Measurements from ENCODE around the gene BAHD1.

The BAHD1 gene

DNA sequence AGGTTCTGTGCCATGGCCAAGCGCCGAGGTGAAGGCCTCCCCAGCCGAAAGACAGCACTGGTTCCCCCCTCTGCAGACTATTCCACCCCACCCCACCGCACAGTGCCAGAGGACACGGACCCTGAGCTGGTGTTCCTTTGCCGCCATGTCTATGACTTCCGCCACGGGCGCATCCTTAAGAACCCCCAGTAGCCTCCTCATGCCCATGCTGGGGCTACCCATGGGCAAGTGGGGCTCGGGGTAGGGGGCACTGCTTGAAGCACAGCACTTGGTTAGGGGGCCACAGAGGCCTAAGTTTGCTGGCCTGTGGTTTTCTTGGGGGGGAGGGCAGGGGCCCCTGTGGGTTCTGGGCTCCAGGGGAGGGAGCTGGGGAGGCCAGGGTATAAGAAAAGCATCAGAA is 25.2 kb downstream of the BAHD1 start:
- DNase-seq (ENCODE audit: low read depth in 2 of 3, low spot score in 2 of 3): no peak

DNA sequence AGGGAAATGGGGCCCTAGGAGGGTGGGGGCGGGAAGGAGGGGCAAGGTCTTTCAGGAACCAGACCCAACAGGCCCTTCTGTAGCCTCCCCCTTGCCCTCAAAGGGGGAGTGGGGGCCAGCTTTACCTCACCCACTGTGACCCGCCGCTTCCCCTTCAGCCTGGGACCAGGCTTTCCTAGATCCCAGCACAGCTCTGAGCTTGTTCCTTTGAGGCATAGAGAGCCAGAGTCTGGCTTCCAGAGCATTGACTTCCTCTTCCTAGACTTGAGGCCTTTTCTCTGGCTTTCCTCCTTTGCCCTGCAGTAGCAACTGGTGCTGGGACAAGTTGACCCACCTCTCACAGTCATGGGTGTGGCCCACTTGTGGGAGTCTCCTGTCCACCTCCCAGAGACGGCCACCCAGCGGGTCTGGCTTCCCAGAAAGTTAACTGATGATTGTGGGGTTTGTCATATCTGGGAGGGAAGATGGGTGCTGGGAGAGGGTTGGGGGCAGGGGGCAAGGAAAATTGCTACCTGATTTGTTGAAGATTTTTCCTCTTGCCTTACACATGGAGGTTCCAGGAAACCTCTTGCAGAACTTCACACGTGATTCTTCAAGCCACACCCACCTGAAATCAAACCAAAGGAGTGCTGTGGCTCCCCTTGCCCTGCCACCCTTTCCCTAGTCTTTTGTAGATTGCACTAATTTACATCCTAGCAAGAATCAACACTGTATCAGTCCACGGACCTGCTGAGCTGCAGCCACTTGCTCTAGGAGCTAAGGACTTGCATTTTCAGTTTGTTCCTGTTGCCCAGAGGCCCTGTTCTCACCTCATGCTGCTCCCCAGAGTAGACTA is 25.9 kb downstream of the BAHD1 start:
- no peak for DNase-seq (ENCODE audit: low read depth in 2 of 3, low spot score in 2 of 3)

DNA sequence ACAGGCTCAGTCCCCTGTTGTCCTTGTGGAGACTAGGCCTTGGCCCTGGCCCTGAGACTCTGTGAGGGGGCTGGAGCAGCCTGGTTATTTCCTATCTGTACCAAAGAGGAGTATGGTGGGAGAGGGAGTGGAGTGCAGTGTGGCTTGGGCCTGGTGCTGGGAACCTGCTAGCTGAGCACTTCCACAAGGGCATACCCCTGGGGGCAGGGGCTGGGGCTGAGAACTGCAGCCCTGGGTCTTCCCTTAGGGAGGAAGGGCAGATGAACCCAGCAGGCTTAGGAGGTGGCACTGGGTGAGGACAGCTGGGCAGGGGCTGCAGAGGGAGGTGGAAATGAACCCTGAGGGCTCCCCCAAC is 26.5 kb downstream of the BAHD1 start:
- no peak for DNase-seq (ENCODE audit: low read depth in 2 of 3, low spot score in 2 of 3)

DNA sequence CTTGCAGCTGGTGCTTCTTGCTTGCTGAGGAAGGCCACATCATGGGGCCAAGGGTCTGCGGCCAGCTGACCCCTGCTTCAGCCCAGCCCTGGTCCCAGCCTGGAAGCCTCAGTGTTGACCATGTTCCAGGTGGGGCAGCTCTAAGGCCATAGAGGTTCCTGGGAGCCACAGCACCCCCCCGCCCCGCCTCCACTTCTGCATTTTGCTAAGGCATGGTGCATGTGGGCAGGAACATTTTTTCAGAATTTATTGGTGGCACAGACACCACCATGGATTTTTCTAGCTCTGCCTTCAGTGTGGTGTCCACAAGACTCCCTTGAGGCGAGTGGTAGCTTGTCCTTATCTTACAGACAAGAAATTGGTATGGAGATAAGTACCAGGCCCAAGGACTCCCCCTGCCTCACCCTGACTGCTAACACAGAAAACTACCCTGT is 28.2 kb downstream of the BAHD1 start:
- DNase-seq (ENCODE audit: low read depth in 2 of 3, low spot score in 2 of 3): no peak

DNA sequence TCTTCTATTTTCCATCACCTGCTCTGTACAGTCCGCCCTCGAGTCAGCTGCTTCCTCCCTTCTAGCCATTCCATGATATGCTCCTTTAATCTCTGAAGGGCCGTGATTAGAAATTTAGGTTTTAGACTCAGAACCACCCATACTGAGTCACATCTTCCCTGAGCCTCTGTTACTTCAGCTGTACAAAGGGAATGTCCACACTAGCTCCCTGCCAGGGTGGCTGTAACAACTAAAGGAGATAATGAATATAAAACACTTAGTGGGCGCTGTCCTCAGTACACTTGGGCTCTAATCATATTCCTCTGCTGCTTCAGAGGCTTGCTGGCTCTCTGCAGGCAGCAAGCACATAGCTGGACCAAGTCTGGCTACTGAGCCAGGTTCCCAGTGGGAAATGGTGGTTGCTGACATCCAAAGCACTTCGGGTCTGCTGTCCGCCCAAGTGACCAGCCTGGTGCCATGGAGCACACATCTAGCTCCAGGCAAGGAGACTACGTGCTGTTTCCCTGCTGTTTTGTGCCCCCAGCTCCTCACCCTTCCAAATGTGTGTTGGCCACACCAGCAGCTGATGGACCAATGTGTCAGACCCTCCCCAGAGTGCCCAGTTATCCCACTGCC is 29.1 kb downstream of the BAHD1 start:
- DNase-seq (ENCODE audit: low read depth in 2 of 3, low spot score in 2 of 3): no peak

DNA sequence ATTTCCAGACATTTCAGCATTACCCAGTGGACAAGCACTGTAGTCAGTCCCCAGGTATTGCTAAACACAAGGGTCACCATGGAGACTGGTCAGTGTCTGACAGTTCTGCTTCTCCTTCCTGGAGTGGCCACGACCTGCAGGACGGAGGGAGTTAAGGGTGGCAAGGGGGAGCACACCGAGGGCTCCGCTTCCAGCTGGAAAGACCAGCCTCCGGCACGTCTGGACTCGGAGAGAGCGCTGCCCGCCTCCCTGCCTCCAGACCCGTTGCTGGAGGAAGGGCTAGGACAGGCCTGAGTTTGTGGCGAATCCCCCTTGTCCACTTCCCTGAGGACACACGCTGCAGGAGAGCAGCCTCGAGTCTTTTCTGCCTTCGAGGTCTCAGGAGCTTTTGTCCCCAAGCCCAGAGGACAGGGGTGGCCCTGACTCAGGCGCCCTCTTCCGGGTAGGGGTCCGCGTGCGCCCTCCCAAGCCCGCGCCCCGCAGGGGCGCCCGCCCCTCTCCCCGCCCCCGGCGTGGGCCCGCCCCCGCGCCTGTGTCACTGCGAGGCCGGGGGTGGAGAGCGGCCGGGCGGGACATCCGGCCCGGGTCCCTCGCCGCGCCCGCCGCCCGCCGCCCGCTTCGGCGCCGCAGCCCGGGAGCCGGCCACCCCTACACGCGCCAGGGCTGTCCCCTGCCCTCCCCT is 29.8 kb downstream of the BAHD1 start, which contains the start of gene CHST14:
Gene CHST14, plus strand, starts transcription at position 562 of the 682 bp plus-strand sequence. CDS start 230 bp downstream, outside the sequence.
- no peak for DNase-seq (ENCODE audit: low read depth in 2 of 3, low spot score in 2 of 3)

DNA sequence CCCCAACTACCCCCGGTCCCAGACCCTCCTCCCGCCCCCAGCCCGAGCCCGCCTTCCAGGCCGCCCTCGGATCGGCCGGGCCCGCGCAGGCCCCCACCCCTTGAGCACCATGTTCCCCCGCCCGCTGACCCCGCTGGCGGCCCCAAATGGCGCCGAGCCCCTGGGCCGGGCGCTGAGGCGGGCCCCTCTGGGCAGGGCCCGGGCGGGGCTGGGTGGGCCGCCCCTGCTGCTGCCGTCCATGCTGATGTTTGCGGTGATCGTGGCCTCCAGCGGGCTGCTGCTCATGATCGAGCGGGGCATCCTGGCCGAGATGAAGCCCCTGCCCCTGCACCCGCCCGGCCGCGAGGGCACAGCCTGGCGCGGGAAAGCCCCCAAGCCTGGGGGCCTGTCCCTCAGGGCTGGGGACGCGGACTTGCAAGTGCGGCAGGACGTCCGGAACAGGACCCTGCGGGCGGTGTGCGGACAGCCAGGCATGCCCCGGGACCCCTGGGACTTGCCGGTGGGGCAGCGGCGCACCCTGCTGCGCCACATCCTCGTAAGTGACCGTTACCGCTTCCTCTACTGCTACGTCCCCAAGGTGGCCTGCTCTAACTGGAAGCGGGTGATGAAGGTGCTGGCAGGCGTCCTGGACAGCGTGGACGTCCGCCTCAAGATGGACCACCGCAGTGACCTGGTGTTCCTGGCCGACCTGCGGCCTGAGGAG is 30.5 kb downstream of the BAHD1 start:
- DNase-seq (ENCODE audit: low read depth in 2 of 3, low spot score in 2 of 3): no peak

DNA sequence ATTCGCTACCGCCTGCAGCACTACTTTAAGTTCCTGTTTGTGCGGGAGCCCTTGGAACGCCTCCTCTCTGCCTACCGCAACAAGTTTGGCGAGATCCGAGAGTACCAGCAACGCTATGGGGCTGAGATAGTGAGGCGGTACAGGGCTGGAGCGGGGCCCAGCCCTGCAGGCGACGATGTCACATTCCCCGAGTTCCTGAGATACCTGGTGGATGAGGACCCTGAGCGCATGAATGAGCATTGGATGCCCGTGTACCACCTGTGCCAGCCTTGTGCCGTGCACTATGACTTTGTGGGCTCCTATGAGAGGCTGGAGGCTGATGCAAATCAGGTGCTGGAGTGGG is 31.0 kb downstream of the BAHD1 start:
- no peak for DNase-seq (ENCODE audit: low read depth in 2 of 3, low spot score in 2 of 3)

DNA sequence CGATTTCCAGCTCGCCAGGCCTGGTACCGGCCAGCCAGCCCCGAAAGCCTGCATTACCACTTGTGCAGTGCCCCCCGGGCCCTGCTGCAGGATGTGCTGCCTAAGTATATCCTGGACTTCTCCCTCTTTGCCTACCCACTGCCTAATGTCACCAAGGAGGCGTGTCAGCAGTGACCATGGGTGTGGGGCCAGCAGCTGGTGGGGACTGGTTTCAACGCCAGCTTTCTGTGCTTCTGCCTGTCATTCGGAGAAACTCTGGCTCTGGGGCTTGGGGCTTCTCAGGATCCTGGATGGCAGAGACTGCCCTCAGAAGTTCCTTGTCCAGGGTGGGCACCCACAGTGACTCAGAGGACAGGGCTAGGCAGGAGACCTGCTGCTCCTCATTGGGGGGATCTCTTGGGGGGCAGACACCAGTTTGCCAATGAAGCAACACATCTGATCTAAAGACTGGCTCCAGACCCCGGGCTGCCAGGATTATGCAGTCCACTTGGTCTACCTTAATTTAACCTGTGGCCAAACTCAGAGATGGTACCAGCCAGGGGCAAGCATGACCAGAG is 31.5 kb downstream of the BAHD1 start:
- no peak for DNase-seq (ENCODE audit: low read depth in 2 of 3, low spot score in 2 of 3)

DNA sequence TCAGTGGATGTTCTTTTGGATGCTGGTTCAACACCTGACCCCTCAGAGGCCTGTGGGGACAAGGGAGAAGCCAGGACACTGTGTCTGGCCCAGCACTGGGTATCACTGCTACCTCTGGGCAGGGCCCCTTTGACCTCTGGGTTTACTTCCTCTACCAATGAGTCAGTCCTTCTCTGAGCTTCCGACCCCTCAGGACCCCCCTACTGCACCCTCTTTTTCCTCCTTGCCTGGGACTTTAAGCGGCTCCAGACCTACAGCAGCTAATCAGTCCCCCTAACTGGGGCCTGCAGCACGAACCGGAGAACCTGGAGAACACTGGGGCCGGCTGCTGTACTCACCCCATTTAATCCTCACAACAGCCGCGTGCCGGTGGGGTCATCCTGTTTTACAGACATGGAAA is 33.8 kb downstream of the BAHD1 start:
- DNase-seq (ENCODE audit: low read depth in 2 of 3, low spot score in 2 of 3): no peak

DNA sequence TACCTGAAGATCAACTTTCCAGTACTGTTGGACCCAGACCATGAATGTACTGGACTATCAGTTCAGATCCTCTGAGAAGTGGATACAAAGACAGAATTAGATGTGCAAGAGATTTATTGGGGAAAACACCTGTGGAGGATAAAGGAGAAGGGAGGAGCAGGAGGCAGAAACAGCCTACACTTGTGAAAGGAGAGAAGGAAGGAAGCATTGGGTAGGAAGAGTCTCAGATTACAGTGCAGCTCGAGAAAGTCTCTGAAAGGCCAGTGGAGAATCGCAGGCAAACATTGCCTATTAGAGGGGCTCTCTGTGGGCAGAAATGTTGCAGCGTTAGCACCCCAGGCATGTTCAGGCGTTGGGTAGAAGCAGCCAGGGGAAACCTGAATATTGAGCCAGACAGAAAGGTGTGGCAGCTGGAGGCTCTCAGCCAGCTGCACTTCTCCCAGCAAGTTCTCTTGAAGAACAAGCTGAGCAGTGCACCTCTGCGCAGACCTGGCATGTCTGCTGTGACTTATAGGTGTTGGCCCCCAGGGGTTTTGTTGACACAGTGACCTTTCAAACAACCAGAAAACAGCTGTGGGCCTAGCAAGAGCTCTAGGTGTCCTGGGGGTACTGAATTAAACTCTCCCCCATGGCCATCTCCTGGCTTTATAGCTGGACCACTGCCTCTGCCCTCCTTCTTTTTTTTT is 37.0 kb downstream of the BAHD1 start:
- DNase-seq (ENCODE audit: low read depth in 2 of 3, low spot score in 2 of 3): no peak

DNA sequence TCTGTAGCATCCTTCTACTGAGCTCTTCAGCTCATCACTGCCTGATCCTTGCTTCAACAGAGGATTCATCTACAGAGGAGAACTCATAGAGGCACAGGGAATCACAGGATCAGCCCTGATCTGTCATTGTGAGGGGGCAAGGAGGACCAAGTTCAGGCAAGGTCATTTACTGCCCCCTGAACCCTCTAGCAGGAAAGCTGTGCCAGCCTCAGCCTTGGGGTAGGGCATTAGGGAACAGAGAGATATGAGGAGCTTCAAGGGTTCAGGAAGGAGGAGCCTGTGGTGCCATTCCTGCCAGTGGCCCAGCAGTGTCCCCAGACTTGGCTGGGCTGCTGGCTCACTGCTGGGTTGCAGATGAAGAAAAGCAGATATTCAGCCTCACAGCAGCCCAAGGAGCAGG is 38.3 kb downstream of the BAHD1 start:
- no peak for DNase-seq (ENCODE audit: low read depth in 2 of 3, low spot score in 2 of 3)

DNA sequence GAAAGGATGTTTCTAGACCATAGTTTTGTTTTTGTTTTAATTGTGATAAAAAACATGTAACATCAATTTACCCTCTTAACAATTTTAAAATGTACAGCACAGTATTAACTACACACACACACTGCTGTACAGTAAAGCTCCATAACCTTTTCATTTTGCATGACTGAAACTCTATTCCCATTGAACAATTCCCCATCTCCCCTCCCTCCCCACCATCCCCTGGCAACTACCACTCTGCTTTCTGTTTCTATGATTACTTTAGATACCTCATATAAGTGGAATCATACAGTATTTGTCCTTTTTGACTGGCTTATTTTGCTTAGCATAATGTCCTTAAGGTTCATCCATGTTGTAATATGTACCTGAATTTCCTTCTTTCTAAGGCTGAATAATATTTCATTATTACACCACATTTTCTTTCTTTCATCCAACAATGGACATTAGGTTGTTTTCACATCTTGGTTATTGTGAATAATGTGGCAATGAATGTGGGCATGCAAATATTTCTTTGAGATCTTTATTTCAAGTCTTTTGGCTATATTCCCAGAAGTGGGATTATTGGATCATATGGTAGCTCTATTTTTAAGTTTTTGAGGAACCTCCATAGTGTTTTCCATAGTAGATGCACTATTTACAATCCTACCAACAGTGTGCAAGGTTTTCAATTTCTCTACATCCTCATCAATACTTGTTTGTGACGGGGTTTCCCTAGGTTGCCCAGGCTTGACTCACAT is 40.8 kb downstream of the BAHD1 start:
- DNase-seq (ENCODE audit: low read depth in 2 of 3, low spot score in 2 of 3): no peak

DNA sequence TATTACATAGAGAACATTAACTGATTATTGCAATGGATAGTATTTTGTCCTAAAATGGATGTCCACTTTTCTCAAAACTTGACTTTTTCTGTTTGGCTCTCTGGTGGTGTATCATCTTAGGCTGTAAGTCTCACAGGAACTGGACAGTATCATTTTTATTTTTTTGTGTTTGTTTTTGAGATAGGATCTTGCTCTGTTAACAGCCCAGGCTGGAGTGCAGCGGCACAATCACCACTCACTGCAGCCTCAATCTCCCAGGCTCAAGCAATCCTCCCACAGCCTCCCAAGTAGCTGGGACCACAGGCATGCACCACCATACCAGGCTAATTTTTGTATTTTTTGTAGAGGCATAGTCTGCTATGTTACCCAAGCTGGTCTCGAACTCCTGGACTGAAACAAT is 43.2 kb downstream of the BAHD1 start:
- no peak for DNase-seq (ENCODE audit: low read depth in 2 of 3, low spot score in 2 of 3)

DNA sequence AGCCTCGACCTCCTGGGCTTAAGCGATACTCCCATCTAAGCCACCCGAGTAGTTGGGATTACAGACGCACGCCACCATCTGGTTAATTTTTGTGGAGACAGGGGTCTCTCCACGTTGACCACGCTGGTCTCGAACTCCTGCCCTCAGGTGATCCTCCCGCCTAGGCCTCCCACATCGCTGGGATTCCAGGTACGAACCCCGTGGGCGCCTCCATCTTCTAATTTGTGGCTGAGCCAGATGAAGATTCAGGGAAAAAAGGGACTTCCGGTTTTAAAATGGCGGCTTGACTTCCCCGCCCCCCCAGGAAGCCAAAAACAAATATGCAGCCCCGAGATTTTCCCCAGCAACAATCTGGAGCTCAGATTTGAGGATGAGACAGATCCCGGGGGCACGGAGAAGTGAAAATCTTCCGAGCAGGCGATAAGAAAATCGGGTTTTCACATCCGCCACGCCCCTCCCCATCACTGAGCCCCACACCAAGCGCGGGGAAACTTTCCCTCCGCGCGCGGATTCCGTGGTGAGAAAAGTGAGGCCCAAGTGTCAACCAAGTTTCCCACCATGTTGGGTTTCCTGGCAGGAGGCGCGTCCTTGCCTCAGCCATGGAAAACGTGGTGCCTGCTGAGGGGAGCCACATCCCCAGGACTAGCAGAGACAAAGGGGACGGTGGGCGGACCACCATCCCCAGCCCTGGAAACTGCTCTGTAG is 45.5 kb downstream of the BAHD1 start:
- DNase-seq (ENCODE audit: low read depth in 2 of 3, low spot score in 2 of 3): no peak

DNA sequence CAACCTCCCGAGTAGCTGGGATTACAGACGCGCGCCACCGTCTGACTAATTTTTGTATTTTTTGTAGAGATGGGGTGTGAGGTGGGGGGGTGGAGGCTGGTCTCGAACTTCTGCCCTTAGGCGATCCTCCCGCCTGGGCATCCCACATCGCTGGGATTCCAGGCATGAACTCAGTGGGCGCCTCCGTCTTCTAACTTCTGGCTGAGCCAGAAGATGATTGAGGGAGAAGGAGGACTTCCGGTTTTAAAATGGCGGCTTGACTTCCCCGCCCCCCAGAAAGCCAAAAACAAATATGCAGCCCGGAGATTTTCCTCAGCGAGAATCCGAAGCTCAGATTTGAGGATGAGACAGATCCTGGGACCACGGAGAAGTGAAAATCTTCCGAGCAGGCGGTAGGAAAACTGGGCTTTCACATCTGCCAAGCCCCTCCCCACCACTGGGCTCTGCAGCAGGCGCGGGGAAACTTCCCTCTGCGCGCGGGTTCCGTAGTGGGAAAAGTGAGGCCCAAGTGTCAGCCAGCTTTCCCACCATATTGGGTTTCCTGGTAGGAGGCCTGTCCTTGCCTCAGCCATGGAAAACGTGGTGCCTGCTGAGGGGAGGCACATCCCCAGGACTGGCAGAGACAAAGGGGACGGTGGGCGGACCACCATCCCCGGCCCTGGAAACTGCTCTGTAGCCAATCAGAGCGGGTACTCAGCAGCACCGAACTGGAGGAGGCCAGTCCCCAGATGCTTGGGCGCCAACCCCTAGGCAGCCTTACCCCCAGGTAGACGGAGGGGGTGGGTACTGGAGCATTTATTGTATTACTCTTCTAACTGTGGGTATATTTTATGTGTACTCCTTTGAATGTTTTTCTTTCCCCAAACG is 47.3 kb downstream of the BAHD1 start:
- no peak for DNase-seq (ENCODE audit: low read depth in 2 of 3, low spot score in 2 of 3)

DNA sequence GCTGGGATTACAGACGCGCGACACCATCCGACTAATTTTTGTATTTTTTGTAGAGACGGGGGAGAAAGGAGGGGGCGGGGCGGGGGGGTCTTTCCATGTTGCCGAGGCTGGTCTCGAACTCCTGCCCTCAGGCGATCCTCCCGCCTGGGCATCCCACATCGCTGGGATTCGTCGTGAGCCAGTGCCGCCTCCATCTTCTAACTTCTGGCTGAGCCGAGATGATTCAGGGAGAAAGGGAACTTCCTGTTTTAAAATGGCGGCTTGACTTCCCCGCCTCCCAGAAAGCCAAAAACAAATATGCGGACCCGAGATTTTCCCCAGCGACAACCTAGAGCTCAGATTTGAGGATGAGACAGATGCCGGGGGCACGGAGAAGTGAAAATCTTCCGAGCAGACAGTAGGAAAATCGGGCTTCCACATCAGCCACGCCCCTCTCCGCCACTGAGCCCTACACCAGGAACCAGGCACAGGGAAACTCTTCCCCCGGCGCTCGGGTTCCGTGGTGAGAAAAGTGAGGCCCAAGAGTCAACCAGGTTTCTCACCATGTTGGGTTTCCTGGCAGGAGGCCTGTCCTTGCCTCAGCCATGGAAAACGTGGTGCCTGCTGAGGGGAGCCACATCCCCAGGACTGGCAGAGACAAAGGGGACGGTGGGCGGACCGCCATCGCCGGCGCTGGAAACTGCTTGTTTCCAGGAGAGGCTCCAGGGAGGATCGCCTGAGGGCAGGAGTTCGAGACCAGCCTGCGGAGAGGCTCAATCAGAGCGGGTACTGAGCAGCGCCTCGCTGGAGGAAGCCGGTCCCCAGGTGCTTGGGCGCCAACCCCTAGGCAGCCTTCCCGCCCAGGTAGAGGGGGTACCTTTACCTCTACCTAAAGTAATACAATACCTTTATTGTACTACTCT is 48.8 kb downstream of the BAHD1 start:
- DNase-seq (ENCODE audit: low read depth in 2 of 3, low spot score in 2 of 3): no peak
